ENCODE measurements around the gene BLVRA.
A peak's percentile ranks its signal among the peaks of the same experiment; 100 is the strongest.
"Not testable (repeated sequence)": the region's sequence is repeated elsewhere in the genome, so short reads cannot be mapped to it uniquely, and the experiment has no call there.

Gene BLVRA

GRCh38 chr7:43769281-43769680, 10.8 kb downstream of the BLVRA start:
- DNase-seq (ENCODE audit: low read depth), result no peak

- DNase-seq (ENCODE audit: low read depth), result no peak
These were observed 11.4 kb downstream of the BLVRA start for GRCh38 chr7:43769791-43770465.

DNA sequence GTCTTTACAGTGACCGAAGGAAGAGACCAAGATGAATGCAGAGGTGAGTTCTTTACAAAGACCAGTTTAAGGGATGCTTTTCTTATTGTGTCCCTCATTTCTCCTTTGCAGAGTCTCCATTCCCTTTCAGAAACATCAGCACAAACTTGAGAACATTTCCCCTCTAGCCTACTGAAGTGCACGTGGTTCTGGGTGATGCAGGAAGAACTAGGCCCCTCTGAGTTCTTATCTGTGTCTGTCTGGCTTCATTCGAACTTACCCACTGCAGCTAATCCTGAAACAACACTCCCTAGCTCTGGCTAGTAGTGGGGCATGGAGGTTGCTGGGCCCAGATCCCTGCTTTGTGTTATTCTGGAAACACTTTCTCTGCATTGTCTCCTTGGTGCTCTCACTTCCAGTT, 12.6 kb downstream of the BLVRA start:
- no peak for DNase-seq (ENCODE audit: low read depth)

DNA sequence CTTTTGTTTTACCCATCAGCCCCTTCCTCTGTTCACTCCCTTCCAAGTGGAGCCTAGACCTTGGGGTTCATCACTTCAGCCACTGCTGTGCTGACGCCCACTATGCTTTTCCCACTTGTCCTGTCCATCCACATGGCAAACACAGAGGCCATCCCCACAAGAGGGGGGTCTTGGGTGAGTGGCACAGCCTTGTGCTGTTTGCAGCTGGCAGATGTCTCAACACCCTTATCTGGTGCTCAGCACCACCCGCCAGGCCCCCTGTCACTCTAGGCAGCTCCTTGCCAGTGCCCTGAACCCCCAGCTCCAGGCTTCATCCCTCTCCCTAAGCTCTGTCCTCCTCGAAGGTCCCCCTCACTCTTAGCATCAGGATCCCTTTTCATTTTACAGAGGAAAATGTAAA, 13.1 kb downstream of the BLVRA start:
- no peak for DNase-seq (ENCODE audit: low read depth)

GRCh38 chr7:43773268-43773667, 14.8 kb downstream of the BLVRA start:
- DNase-seq (ENCODE audit: low read depth), result not testable (repeated sequence)

DNA sequence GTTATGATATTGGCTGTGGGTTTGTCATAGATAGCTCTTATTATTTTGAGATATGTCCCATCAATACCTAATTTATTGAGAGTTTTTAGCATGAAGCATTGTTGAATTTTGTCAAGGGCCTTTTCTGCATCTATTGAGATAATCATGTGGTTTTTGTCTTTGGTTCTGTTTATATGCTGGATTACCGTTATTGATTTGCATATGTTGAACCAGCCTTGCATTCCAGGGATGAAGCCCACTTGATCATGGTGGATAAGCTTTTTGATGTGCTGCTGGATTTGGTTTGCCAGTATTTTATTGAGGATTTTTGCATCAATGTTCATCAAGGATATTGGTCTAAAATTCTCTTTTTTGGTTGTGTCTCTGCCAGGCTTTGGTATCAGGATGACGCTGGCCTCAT, 16.8 kb downstream of the BLVRA start:
- DNase-seq (ENCODE audit: low read depth), result not testable (repeated sequence)

DNA sequence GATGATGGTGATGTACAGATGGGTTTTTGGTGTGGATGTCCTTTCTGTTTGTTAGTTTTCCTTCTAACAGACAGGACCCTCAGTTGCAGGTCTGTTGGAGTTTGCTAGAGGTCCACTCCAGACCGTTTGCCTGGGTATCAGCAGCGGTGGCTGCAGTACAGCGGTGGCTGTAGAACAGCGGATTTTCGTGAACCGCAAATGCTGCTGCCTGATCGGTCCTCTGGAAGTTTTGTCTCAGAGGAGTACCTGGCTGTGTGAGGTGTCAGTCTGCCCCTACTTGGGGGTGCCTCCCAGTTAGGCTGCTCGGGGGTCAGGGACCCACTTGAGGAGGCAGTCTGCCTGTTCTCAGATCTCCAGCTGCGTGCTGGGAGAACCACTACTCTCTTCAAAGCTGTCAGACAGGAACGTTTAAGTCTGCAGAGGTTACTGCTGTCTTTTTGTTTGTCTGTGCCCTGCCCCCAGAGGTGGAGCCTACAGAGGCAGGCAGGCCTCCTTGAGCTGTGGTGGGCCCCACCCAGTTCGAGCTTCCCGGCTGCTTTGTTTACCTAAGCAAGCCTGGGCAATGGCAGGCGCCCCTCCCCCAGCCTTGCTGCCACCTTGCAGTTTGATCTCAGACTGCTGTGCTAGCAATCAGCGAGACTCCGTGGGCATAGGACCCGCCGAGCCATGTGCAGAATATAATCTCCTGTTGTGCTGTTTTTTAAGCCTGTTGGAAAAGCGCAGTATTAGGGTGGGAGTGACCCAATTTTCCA, 20.0 kb downstream of the BLVRA start:
- not testable (repeated sequence) for DNase-seq (ENCODE audit: low read depth)

DNA sequence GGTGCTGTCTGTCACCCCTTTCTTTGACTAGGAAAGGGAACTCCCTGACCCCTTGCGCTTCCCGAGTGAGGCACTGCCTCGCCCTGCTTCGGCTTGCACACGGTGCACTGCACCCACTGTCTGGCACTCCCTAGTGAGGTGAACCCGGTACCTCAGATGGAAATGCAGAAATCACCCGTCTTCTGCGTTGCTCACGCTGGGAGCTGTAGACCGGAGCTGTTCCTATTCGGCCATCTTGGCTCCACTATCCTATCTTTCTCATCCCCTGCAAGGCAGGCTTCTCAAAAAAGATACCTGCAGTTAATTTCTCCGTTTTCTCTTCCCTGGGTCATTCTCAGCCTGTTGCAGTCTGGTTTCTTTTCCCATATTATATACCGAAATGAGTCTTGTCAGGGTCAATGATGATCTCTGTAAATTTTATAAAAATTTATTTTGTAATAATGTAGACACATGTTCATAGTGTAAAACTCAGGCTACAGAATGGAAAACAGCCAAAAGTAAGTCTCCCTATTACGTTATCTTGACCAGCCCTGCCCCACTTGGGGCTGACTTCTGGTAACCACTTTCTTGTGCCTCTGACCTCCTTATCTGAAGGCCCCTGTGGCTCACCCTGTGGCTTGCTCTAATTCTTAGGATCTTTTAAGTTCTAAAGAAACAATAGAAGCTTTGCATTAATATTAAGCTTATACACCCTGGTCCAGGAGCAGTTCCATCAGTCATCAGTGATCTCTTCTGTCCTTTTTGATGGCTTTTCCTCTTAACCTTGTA, 20.7 kb downstream of the BLVRA start:
- no peak for DNase-seq (ENCODE audit: low read depth)

GRCh38 chr7:43781726-43782607, 23.5 kb downstream of the BLVRA start:
- DNase-seq (ENCODE audit: low read depth), result peak; percentile 57

DNA sequence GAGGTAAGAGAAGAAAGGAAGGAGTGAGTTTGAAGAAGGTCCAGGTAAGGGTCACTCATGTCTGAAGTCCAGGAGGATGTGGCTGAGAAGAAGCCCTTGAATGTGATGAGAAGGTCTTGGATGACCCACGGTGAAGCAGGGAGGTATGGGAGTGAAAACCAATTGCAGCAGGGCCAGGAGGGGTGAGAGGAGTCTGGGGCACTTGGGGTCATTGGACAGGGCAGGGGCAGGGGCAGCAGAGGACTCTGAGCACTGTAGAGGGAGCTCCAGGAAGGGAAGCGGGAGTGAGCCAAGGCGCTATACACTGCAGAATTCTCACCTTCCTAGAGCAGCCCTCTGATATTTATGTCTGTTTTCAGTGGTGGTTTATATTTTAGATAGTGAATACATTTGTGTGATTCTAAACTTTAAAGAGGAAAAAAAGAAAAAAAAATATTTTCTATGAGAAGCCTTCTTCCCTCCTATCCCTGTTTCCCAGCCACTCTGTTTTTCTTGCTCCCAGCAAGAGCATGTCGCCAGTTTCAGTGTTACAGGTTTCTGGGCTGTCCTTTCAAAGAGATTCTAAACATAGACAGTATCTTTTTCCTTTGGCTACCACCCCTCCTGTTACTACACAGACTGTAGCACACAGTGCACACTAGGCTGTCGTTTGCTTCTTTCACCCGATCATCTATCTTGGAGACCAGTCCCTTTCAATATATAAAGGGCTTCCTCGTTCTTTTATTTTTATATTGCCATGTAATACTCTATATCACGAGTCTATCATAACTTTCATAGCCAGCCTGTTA, 24.5 kb downstream of the BLVRA start:
- DNase-seq (ENCODE audit: low read depth), result no peak

DNA sequence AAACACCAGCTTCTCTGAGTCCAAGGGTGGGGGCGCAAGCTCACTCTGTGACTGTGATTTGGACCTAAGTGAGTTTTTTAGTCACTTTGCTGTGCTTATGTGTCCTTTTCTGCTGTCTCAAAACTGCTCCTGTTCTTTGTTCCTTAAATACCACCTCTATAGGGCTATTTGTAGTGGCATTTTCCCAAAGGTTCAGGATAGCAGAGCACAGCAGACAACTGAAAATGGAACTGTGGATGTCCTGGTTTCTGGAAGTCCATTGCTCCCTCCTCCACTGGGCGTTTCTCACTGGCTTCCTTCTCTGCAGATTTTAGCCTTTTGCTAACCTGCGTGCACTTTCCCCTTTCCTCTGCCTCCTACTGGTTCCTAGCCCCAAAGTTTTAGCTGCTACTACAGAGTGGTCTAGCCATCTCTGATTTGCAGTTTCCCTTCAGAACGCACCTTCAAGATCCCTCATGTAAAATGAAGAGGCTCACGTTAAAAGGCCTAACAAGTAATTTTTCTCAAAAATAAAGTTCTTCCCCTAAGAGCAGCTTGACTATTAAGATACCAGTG, 25.6 kb downstream of the BLVRA start:
- DNase-seq (ENCODE audit: low read depth), result no peak

- DNase-seq (ENCODE audit: low read depth), result not testable (repeated sequence)
These were observed 26.2 kb downstream of the BLVRA start for GRCh38 chr7:43784585-43785087.

- DNase-seq (ENCODE audit: low read depth), result peak; percentile 80
These were observed 26.9 kb downstream of the BLVRA start for GRCh38 chr7:43785420-43785819.

- no peak for DNase-seq (ENCODE audit: low read depth)
These were observed 29.3 kb downstream of the BLVRA start for GRCh38 chr7:43787771-43788170.

DNA sequence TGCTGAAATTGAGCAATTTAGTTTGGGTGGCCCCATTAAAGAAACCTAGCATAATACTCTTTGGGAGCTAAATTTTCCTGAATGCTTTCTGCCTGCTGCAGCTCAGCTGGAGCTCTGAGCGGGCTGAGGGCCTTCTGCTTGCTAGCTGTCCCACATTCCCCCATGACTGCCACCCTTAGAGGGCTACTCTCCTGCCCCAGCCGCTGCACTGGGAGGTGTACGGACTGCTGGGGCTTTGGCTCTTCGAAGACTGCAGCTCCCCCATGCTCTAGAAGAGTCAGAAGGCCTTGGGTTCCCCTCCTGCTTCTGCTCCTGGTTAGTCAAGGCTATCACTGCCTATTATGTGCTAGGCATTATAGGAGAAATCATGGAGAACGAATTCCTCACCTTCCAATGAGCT, 31.5 kb downstream of the BLVRA start:
- no peak for DNase-seq (ENCODE audit: low read depth)

GRCh38 chr7:43790834-43791233, 32.4 kb downstream of the BLVRA start:
- no peak for DNase-seq (ENCODE audit: low read depth)

DNA sequence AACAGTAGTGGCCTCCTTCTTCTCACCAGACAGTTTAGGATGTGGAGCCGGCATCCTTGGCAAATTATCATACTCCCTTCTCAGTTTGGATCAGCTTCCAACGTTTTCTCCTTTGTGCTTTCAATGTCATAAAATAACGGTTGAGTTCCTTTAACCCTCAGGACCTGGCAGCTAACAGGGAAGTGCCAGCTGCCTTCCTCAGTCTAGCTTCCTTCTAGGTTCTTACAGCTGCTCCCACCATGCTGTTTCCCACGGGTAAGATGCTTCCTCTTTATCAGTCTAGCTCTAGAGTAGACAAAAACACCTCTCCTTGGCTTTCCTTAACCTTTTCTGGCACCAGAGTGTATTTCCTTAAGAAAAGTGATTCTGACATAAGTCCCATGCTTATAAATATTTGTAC, 33.2 kb downstream of the BLVRA start:
- DNase-seq (ENCODE audit: low read depth), result no peak

DNA sequence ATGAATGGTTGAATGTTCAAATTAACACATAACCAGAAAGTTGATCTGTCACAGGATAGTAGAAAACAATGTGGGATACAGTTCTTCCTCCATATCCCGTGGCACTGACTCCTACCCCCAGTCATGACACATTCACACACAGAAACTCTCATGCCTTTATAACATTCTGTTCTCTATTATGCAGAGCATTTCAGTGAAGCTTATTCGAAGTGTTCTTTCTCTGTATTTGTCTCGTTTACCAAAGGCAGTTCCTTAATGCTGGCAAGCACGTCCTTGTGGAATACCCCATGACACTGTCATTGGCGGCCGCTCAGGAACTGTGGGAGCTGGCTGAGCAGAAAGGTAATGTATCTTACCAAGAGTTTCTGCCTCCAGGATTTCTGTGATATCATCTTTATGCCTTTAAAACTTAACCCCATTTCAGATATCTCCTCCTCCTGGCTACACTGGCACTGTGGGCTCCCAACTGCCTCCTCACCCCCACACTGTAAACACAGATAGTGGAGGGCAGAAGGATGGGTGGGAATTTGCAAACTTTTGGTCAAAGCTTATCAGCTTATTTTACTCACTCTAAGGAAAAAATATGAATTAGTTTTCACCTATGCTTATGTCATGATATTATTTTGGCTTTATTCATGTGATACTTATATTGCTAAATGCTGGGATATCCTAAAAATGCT, 34.1 kb downstream of the BLVRA start:
- DNase-seq (ENCODE audit: low read depth), result no peak

DNA sequence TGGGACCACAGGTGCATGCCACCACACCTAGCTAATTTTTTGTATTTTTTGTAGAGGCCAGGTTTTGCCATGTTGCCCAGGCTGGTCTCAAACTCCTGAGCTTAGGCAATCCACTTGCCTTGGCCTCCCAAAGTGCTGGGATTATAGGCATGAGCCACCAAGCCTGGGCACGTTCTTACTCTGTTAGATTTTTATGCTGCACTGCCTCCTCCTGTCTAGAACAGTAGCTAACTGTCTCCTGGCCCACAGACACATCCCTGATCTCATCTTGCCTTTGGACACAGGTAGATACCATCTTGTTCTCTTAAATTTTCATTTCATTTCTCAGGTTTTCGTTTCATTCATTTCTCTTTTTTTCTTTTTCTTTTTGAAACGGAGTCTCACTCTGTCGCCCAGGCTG, 41.1 kb downstream of the BLVRA start:
- DNase-seq (ENCODE audit: low read depth), result no peak

GRCh38 chr7:43803865-43804264, 45.4 kb downstream of the BLVRA start:
- no peak for DNase-seq (ENCODE audit: low read depth)

Data from GM04504 (cell line).